H4 (cell line): ENCODE measurements around the gene PTPRG. TPM values are rescaled to one million over a fixed set of nuclear protein-coding genes. Genes with fewer than 3 reads are reported as not detected.

Experiments
- DNase-seq: peaks from one replicate; pipeline ENCODE4 v3.0.0-alpha.2; 2015; ENCODE audit warnings: low spot score
- total RNA-seq: library from RNA; depleted of rRNA; stranded (reverse); fragments of >200 nt; shearing (Covaris generic); gene quantifications from 2 replicates; pipeline ENCODE4 v1.2.3, GENCODE V29; 2014

Gene PTPRG
- total RNA-seq, 1 experiment from 2014 or later = 16.1 TPM

DNA sequence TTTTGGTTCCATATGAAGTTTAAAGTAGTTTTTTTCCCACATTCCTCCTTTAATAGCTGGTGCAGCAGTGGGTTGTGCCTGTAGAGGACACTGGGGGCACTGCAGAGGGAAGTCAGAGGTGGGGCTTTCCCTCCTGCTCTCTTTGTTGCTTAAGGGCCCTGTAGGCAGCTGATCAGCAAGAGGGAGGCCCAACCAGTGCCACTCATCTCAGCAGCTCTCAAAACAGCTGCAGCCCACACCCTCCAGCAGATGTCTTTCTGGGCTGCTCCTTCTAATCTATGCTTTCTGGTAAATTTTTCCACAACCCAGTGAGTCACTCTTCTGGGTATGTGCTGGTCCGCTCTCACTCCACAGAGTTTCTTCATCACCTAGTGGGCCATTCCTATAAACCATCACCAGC lies 548.2 kb downstream of the PTPRG start:
- DNase-seq = peak; percentile 87

DNA sequence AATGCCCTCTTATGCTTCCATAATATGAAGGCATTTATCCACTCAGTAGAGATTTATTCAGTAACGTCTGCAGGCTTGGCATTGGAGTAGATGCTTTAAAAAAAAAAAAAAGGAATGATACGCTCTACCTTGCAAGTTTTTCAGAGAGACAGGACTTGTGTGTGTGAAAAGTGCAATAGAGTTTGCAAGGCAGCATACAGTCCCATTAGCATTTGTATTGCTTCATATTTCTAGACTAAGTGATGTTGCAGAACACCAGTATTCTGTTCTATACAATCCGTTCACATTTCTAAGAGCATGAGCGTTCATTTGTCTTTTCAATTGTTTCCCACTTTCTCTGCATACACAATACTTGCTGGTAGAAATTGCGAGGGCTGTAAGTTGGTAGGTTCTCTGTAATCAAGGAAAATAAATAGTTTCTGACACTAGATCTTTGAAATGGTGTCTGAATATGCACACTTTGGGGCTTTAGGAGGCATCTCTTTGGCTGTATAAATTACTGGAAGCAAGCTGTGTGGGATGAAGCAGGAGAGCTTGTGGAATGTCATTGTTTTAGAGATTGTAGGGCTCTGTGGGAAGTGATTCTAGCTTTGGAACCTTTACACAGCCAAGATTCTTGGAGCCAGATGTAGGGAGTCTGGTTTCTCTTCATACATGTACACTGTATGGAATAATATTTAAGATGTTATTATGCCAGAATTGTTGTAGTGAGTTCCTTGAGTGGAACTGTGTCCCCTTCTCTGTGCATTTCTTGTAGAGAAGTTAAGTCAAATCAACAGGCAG lies 549.3 kb downstream of the PTPRG start:
- no peak for DNase-seq

GRCh38 chr3:62113092-62113491 lies 551.7 kb downstream of the PTPRG start:
- DNase-seq = no peak

- no peak for DNase-seq
Observed at GRCh38 chr3:62114763-62115162, 553.4 kb downstream of the PTPRG start.

DNA sequence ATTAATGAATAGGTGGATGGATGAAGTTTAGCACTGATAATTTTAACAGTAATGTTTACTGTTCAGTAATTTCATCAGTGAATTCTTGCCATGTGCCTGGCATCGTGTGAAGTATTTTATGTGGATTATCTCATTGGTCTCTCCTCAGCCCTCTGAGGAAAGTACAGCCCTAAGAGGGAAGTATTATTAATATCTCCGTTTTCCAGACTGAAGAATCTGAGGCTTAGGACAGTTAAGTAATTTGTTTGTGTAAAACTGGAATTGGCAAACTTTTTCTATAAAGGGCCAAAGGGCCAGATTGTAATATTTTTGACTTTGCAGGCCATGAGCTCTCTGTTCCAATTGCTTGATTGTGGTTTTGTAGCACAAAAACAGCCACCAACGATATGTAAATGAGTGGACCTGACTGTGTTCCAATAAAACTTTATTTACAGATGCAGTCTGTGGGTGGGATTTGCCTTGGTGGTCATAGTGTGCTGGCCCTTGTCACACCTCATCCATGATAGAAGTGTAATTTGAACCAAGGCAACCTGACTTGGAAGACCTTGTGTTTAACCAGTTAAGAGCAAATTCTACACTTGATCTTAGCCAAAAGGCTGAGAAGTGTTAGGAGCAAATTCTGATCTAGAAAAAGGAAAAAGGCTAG lies 556.7 kb downstream of the PTPRG start:
- DNase-seq = no peak

- DNase-seq = no peak
Observed at GRCh38 chr3:62119139-62119538, 557.8 kb downstream of the PTPRG start.

GRCh38 chr3:62122819-62123218 lies 561.4 kb downstream of the PTPRG start:
- no peak for DNase-seq

- DNase-seq = no peak
Observed at GRCh38 chr3:62125380-62125779, 564.0 kb downstream of the PTPRG start.

- no peak for DNase-seq
Observed at GRCh38 chr3:62127116-62127515, 565.7 kb downstream of the PTPRG start.

DNA sequence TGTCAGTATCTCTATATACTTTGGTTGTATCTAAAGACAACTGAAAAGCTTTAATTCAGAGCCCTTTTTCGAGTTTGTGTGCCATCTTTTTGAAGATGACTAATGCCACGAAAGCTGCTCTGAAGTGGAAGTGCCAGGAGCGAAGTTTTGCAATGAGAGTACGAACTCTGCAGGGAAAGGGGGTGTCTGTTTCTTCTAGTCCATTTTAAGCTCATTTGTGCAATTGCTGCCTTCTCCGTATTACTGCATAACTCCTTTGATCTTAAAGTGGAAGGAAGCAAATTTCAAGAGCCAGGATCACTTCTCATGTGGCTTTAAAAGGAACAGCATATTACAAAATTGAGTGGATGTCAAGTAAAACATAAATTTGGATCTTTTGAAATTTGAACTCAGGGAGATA lies 566.7 kb downstream of the PTPRG start:
- DNase-seq = no peak

GRCh38 chr3:62128681-62129080 lies 567.3 kb downstream of the PTPRG start:
- no peak for DNase-seq

DNA sequence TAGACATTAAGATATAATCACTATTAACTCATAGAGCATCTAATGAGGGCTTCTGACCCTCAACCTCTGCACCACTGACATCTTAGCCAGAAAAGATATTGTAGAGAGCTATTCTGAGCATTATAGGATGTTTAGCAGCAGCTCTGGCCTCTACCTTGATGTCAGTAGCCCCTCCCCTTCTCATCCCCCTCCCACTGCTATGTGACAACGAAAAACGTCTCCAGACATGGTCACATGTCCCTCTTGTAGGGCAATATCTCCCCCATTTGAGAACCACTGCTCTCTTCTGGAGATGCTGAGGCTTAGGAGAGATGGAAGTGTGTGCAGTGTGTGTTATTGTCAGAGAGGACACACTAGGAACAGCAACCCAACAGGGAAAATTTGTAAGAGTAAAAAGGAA lies 569.7 kb downstream of the PTPRG start:
- DNase-seq = no peak

DNA sequence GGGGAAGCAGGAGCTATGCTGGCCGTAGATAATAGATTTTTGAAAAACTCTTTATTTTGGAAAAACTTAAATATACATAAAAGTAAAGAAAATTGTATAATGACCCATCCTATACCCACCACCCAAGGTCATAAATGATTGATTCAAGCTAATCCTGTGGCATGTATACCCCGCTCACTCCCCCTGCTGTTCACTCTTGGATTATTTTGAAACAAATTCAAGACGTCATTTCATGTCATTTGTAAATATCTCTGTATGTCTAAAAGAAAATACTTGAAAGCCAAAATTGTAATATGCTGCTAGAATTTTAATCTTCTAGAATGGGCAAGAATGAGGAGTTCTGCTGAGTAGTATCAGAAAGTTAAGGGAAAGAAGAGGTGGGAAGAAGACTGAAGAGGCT lies 570.2 kb downstream of the PTPRG start:
- DNase-seq = no peak

DNA sequence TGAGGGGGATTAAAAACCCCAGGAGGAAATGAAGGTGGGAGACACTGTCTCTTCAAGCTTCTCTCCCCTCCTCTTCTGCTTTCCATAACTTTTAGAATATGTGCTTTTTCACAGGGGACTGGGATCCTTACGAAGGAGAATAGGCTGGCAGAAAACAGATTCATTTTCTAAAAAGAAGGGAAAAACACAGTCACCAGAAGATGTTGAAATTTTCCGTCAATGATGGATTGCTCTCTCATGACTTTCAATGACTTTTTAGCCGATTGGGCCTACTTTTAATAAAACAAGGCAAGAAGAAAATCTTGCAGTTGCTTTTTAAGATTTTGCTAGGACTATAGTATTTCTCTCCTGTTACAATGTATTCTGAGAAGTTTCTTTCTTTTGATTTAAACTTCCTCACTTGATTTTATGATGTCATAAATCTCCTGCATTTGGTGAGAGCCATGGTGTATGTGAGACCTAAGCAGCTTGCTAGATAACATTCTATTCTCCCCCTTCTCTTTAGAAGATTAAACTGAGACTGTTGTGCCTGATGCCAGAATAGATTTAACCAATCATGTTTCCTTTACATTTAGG lies 570.7 kb downstream of the PTPRG start:
- DNase-seq = no peak

DNA sequence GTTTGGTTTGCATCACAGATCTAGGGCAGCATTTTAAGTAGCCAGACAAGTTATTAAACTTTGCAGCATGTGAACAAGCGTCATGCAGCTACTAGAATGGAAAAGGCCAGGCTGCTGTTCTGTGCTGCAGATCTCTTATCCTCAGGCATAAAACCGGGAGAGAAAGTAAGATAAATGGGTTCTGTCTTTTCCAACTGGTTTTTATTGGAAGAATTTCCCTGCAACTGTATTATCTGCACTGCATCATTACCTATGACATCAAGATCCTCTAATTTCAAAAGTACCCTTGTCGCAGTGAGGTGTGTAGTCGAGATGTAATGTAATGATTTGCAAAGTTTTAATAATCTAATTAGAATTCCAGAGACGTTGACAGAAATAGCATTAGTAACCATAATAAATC lies 571.6 kb downstream of the PTPRG start:
- DNase-seq = no peak

GRCh38 chr3:62134061-62134496 lies 572.7 kb downstream of the PTPRG start:
- DNase-seq = peak; percentile 66

- no peak for DNase-seq
Observed at GRCh38 chr3:62135741-62136140, 574.4 kb downstream of the PTPRG start.

- DNase-seq = peak; percentile 2
Observed at GRCh38 chr3:62139957-62140356, 578.6 kb downstream of the PTPRG start.

GRCh38 chr3:62142331-62143085 lies 581.1 kb downstream of the PTPRG start:
- DNase-seq = no peak

- peak; percentile 14 for DNase-seq
Observed at GRCh38 chr3:62143843-62144450, 582.6 kb downstream of the PTPRG start.

DNA sequence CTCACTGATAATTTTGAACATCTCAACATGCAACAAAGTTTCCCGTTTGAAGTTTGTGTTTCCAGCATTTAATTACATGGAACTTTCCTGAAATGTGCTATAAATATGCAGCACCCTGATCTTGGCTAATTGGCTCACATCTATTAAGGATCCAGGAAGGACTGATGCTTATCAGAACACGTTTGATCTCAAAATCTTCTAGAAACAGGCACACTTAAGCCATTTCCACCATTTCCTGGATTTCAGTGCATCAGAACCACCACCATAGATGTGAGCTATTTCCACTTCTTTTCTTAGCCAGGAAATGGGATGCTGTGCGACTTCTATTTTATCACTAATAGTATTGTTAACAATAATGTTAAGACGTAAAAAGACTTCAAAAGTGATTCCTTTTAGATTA lies 583.1 kb downstream of the PTPRG start:
- DNase-seq = no peak
